Measurements from ENCODE around the gene CYP2A6. TPM values are rescaled to one million over a fixed set of nuclear protein-coding genes. Genes with fewer than 3 reads are reported as not detected.
"Not testable (repeated sequence)": the region's sequence is repeated elsewhere in the genome, so short reads cannot be mapped to it uniquely, and the experiment has no call there.

The CYP2A6 gene, protein sequence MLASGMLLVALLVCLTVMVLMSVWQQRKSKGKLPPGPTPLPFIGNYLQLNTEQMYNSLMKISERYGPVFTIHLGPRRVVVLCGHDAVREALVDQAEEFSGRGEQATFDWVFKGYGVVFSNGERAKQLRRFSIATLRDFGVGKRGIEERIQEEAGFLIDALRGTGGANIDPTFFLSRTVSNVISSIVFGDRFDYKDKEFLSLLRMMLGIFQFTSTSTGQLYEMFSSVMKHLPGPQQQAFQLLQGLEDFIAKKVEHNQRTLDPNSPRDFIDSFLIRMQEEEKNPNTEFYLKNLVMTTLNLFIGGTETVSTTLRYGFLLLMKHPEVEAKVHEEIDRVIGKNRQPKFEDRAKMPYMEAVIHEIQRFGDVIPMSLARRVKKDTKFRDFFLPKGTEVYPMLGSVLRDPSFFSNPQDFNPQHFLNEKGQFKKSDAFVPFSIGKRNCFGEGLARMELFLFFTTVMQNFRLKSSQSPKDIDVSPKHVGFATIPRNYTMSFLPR
- not detected in 2 replicates for total RNA-seq (ENCODE audit: low replicate concordance)

- not testable (repeated sequence) for DNase-seq (ENCODE audit: low spot score); H3K36me3 Mint-ChIP-seq; H3K4me3 ChIP-seq; H3K9me3 Mint-ChIP-seq; H3K4me1 Mint-ChIP-seq; H3K4me1 ChIP-seq; H3K27ac ChIP-seq; H4K20me1 ChIP-seq (ENCODE audit: low read depth); H3K9ac ChIP-seq; H3F3A ChIP-seq (ENCODE audit: low read depth); H3K4me2 ChIP-seq; H3K4me3 Mint-ChIP-seq; H3K36me3 ChIP-seq; H3K9me3 ChIP-seq (ENCODE audit: low read depth); H3K79me2 ChIP-seq (ENCODE audit: low read depth); H3K27ac Mint-ChIP-seq
- peaks cover 44% of the 10 kb centered on the region for H3K27me3 ChIP-seq
- H3K27me3 Mint-ChIP-seq (ENCODE audit: insufficient read depth, low read depth): peaks cover 27% of the 10 kb centered on the region
- peak within 1 kb of the TSS; percentile 85 for H2AFZ ChIP-seq (replicated peaks)
These were observed at the start of gene CYP2A6 for GRCh38 chr19:40850277-40850676. TSS of gene CYP2A6 (minus strand) at chr19:40850447. CDS start at chr19:40850426, 21 bp downstream.

DNA sequence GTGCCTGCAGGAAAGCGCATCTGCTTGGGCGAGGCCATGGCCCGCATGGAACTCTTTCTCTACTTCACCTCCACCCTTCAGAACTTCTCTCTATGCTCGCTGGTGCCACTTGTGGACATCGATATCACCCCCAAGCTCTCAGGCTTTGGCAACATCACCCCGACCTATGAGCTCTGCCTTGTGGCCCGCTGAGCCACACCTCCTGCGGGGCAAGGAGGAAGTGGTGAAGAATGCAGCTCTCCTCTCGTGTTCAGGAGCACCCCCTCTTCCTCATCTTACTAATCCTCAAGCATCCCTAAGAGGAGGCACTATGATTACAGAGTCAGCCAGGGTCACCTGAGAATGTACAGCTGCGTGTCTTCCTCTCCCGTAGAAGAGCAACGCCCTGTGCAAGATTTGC, 49.7 kb upstream of the CYP2A6 start:
- H3K79me2 ChIP-seq (ENCODE audit: low read depth); H3K27me3 ChIP-seq; H3K4me1 Mint-ChIP-seq; H3K27ac ChIP-seq; H3K4me1 ChIP-seq; H3K9me3 Mint-ChIP-seq; DNase-seq (ENCODE audit: low spot score); H3K4me3 ChIP-seq; H3K4me2 ChIP-seq; H3K9ac ChIP-seq; H3K9me3 ChIP-seq (ENCODE audit: low read depth); H3K27me3 Mint-ChIP-seq (ENCODE audit: insufficient read depth, low read depth); H2AFZ ChIP-seq (replicated peaks); H3K36me3 ChIP-seq; H3K27ac Mint-ChIP-seq; H4K20me1 ChIP-seq (ENCODE audit: low read depth); H3F3A ChIP-seq (ENCODE audit: low read depth); H3K4me3 Mint-ChIP-seq; H3K36me3 Mint-ChIP-seq: not testable (repeated sequence)

DNA sequence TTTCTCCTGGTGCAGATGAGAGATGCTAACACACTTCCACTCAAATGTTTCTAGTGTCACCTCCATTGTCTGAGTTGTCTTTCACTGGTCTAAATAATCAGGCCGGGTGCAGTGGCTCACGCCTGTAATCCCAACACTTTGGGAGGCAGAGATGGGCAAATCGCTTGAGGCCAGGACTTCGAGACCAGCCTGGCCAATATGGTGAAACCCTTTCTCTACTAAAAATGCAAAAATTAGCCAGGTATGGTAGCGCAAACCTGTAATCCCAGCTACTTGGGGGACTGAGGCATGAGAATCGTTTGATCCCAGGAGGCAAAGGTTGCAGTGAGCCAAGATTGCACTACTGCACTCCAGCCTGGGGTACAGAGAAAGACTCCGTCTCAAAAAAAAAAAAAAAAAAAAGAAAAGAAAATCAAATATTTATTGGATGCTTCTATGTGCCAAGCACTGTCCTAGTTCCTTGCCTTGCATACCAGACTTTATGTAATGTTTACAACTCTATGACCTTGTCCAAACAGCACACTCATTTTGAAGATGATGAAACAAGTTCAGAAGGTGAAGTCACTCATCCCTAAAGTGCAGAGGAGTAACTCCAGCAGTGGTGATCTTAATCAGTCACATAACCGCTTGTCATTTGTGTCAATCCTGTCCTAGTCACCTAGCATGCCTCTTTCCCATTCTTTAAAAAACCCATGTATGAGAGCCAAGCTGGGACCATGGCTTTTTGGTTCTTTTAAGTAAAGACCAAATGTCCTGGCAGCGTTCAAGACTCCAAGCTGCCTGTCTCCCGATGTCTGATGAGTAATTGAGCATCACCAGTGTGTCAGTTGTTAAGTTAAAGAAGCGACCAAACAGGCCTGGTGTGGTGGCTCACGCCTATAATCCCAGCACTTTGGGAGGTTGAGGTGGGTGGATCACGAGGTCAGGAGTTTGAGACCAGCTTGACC, 46.9 kb upstream of the CYP2A6 start:
- not testable (repeated sequence) for H3K36me3 ChIP-seq; H3K4me1 ChIP-seq; H3K27ac ChIP-seq; H3K9me3 ChIP-seq (ENCODE audit: low read depth); H2AFZ ChIP-seq (replicated peaks); H3K27me3 ChIP-seq; H3K27me3 Mint-ChIP-seq (ENCODE audit: insufficient read depth, low read depth); H3K79me2 ChIP-seq (ENCODE audit: low read depth); H3K4me3 ChIP-seq; H3K9ac ChIP-seq; H3K4me1 Mint-ChIP-seq; H3K9me3 Mint-ChIP-seq; H3K36me3 Mint-ChIP-seq; H3K27ac Mint-ChIP-seq; H3F3A ChIP-seq (ENCODE audit: low read depth); DNase-seq (ENCODE audit: low spot score); H4K20me1 ChIP-seq (ENCODE audit: low read depth); H3K4me3 Mint-ChIP-seq; H3K4me2 ChIP-seq

DNA sequence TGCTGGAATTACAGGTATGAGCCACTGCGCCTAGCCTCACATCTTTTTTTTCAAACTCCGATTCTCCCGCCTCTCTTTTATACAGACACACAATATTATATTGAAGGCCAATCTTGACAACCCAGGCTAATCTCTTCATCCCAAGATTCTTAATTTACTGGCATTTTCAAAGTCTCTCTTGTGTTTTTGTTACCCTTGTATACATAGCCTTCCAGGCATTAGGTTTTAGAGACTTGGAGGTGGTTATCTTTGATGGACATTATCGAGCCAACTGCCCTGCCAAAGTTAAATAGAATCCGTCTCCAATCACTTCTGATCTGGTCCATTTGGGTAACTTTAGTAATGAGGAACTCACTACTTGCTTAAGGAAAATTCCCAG, 46.2 kb upstream of the CYP2A6 start:
- Mint-ChIP-seq H3K36me3 (no peaks in the 10 kb centered on the region), H3K4me3 (no peak overlapping the region), H3K27me3 (ENCODE audit: insufficient read depth, low read depth) (no peaks in the 10 kb centered on the region), H3K4me1 (no peaks in the 10 kb centered on the region), H3K27ac (no peak overlapping the region), H3K9me3 (no peaks in the 10 kb centered on the region)
- no peaks in the 10 kb centered on the region for H3K4me1 ChIP-seq
- TF ChIP-seq EZH2phosphoT487 (IDR thresholded peaks at IDR 0.05) (no peak), EZH2 (IDR thresholded peaks at IDR 0.05) (no peak)
- TF ChIP-seq, protein P1, sequence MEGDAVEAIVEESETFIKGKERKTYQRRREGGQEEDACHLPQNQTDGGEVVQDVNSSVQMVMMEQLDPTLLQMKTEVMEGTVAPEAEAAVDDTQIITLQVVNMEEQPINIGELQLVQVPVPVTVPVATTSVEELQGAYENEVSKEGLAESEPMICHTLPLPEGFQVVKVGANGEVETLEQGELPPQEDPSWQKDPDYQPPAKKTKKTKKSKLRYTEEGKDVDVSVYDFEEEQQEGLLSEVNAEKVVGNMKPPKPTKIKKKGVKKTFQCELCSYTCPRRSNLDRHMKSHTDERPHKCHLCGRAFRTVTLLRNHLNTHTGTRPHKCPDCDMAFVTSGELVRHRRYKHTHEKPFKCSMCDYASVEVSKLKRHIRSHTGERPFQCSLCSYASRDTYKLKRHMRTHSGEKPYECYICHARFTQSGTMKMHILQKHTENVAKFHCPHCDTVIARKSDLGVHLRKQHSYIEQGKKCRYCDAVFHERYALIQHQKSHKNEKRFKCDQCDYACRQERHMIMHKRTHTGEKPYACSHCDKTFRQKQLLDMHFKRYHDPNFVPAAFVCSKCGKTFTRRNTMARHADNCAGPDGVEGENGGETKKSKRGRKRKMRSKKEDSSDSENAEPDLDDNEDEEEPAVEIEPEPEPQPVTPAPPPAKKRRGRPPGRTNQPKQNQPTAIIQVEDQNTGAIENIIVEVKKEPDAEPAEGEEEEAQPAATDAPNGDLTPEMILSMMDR (IDR thresholded peaks at IDR 0.05): no peak
- no peaks in the 10 kb centered on the region for H3K9me3 ChIP-seq (ENCODE audit: low read depth)
- DNase-seq (ENCODE audit: low spot score): no peak
- no peaks in the 10 kb centered on the region for H3F3A ChIP-seq (ENCODE audit: low read depth)
- no peaks in the 10 kb centered on the region for H3K36me3 ChIP-seq
- H3K79me2 ChIP-seq (ENCODE audit: low read depth): no peaks in the 10 kb centered on the region
- no peak overlapping the region for H3K4me3 ChIP-seq
- H4K20me1 ChIP-seq (ENCODE audit: low read depth): no peaks in the 10 kb centered on the region
- H2AFZ ChIP-seq (replicated peaks): no peak overlapping the region
- H3K4me2 ChIP-seq: no peak overlapping the region
- no peak overlapping the region for H3K9ac ChIP-seq
- H3K27me3 ChIP-seq: peaks cover 1% of the 10 kb centered on the region
- H3K27ac ChIP-seq: no peak overlapping the region
